Liver (tissue), 9 donors: ENCODE results near the gene ATXN7L1. TPM values are rescaled to one million over a fixed set of nuclear protein-coding genes. Genes with fewer than 3 reads are reported as not detected.

Experiments
- DNase-seq: peaks from one replicate; pipeline ENCODE4 v3.0.0-alpha.2; 2017; ENCODE audit warnings: low spot score
- H3K27ac ChIP-seq, 2 donors: one replicate each; pipeline ENCODE4 v1.7.0; 2013; ENCODE audit warnings: inconsistent platforms in 2 of 2, low read length in 2 of 2, control low read depth in 1 of 2, low read depth in 1 of 2, mild to moderate bottlenecking in 1 of 2
- H3K27me3 ChIP-seq, 4 donors: one replicate each; pipeline versions ENCODE4 v1.6.1 to v1.7.0; 2013; ENCODE audit warnings: low read length in 3 of 4, inconsistent platforms in 1 of 4, mild to moderate bottlenecking in 1 of 4, moderate library complexity in 1 of 4; ENCODE audit not compliant: control insufficient read depth in 4 of 4, insufficient read depth in 4 of 4
- H3K36me3 ChIP-seq, 4 donors: one replicate each; pipeline versions ENCODE4 v1.6.1 to v1.7.0; 2013; ENCODE audit warnings: low read length in 3 of 4, mild to moderate bottlenecking in 3 of 4, low read depth in 1 of 4, moderate library complexity in 1 of 4; ENCODE audit not compliant: control insufficient read depth in 4 of 4, insufficient read depth in 3 of 4
- H3K4me1 ChIP-seq, 4 donors: one replicate each; pipeline versions ENCODE4 v1.6.1 to v1.7.0; 2013; ENCODE audit warnings: low read length in 3 of 4, mild to moderate bottlenecking in 3 of 4, moderate library complexity in 1 of 4; ENCODE audit not compliant: control insufficient read depth in 4 of 4, insufficient read depth in 4 of 4
- H3K4me3 ChIP-seq, 3 donors: one replicate each; pipeline versions ENCODE4 v1.6.1 to v1.7.0; 2013; ENCODE audit warnings: low read length in 3 of 3, control low read depth in 1 of 3, low read depth in 1 of 3, mild to moderate bottlenecking in 1 of 3
- H3K9ac ChIP-seq, 2 donors: one replicate each; pipeline ENCODE4 v1.7.0; 2013; ENCODE audit warnings: low read length in 2 of 2, mild to moderate bottlenecking in 2 of 2, moderate library complexity in 2 of 2, control low read depth in 1 of 2, low read depth in 1 of 2
- H3K9me3 ChIP-seq, 4 donors: one replicate each; pipeline versions ENCODE4 v1.6.1 to v1.7.0; 2013; ENCODE audit warnings: low read length in 3 of 4; ENCODE audit not compliant: control insufficient read depth in 4 of 4
- HNF4A ChIP-seq, 2 donors: conservative IDR thresholded peaks; 2 replicates each; pipeline ENCODE4 v1.6.1; 2016; ENCODE audit warnings: antibody characterized with exemption in 2 of 2, mild to moderate bottlenecking in 2 of 2
- HNF4G ChIP-seq: IDR thresholded peaks from 2 replicates; pipeline ENCODE4 v1.6.1; 2016; ENCODE audit warnings: antibody characterized with exemption
- NR2F2 ChIP-seq: IDR thresholded peaks from 2 replicates; pipeline ENCODE4 v1.6.1; 2016; ENCODE audit warnings: antibody characterized with exemption
- RAD21 ChIP-seq, 2 donors: IDR thresholded peaks; 2 replicates each; pipeline ENCODE4 v1.6.1; 2016; ENCODE audit warnings: antibody characterized with exemption in 2 of 2, mild to moderate bottlenecking in 2 of 2
- RXRA ChIP-seq, 2 donors: IDR thresholded peaks; 2 replicates each; pipeline ENCODE4 v1.6.1; 2017 to 2018; ENCODE audit warnings: antibody characterized with exemption in 2 of 2, mild to moderate bottlenecking in 1 of 2
- SP1 ChIP-seq: IDR thresholded peaks from 2 replicates; pipeline ENCODE4 v1.6.1; 2018; ENCODE audit warnings: antibody characterized with exemption, mild to moderate bottlenecking
- YY1 ChIP-seq: IDR thresholded peaks from 2 replicates; pipeline ENCODE4 v1.6.1; 2016; ENCODE audit warnings: antibody characterized with exemption, mild to moderate bottlenecking
- WGBS: extraction: QIAGEN DNeasy Blood & Tissue Kit; methylation state at CpG from one replicate; pipeline ENCODE4 v1.1.7; 2013; 5-methylcytosine and 5-hydroxymethylcytosine counted together
- polyA plus RNA-seq, 2 donors: library from polyadenylated mRNA; stranded (reverse) in 1 of 2; unstranded in 1 of 2; fragments of 200-250 nt in 1 of 2; fragments of >200 nt in 1 of 2; fragmentation: Nextera tagmentation in 1 of 2; extraction: Ambion mirVana in 1 of 2; gene quantifications; one replicate each; pipeline versions ENCODE4 v1.2.1 to v1.2.3, GENCODE V29; 2013 to 2015
- total RNA-seq, 2 donors: library from RNA; depleted of rRNA; stranded (reverse); fragments of >200 nt; gene quantifications; one replicate each; pipeline ENCODE4 v1.2.3, GENCODE V29; 2014
- TF ChIP-seq, protein P1 (sequence below): IDR thresholded peaks from 2 replicates; pipeline ENCODE4 v1.6.1; 2016; ENCODE audit warnings: antibody characterized with exemption
- TF ChIP-seq, protein P2 (sequence below): IDR thresholded peaks from 2 replicates; pipeline ENCODE4 v1.6.1; 2016; ENCODE audit warnings: antibody characterized with exemption, mild to moderate bottlenecking
- donor health status: healthy.
- donor health status: healthy.
- donor health status: healthy.
- donor health status: healthy.
- donor health status: healthy.

ATXN7L1 gene
- total and polyA plus RNA-seq, 4 donors: 2.1 to 7.4 (median 5.3) TPM

DNA sequence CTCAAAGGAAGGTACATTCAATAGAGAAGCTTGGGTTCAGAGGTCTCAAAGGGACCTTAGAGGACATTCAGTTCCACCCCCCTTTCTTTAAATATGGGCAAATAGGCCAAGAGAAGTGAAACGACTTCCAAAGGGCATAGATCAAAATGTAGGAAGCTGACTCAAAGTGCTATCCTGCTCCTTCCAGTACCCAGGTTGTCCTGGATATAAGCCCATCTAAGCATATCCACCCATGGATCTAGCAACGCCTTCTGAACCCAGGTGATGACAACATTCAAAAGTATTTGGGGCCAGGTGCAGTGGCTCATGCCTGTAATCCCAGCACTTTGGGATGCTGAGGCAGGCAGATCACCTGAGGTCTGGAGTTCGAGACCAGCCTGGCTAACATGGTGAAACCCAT lies 5.3 kb downstream of the ATXN7L1 start:
- DNase-seq: no peak
- H3K9me3 ChIP-seq: no peaks in the 10 kb centered on the region
- H3K36me3 ChIP-seq: peaks cover 0 to 2% (median under 1%) of the 10 kb centered on the region in 4 donors
- no peaks in the 10 kb centered on the region for H3K27me3 ChIP-seq
- no peak overlapping the region for H3K27ac ChIP-seq
- TF ChIP-seq, protein P1, sequence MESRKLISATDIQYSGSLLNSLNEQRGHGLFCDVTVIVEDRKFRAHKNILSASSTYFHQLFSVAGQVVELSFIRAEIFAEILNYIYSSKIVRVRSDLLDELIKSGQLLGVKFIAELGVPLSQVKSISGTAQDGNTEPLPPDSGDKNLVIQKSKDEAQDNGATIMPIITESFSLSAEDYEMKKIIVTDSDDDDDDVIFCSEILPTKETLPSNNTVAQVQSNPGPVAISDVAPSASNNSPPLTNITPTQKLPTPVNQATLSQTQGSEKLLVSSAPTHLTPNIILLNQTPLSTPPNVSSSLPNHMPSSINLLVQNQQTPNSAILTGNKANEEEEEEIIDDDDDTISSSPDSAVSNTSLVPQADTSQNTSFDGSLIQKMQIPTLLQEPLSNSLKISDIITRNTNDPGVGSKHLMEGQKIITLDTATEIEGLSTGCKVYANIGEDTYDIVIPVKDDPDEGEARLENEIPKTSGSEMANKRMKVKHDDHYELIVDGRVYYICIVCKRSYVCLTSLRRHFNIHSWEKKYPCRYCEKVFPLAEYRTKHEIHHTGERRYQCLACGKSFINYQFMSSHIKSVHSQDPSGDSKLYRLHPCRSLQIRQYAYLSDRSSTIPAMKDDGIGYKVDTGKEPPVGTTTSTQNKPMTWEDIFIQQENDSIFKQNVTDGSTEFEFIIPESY: no peak
- TF ChIP-seq RAD21 (IDR thresholded peaks at IDR 0.05) (no peak), YY1 (no peak), RXRA (IDR thresholded peaks at IDR 0.05) (no peak)
- TF ChIP-seq, protein P2, sequence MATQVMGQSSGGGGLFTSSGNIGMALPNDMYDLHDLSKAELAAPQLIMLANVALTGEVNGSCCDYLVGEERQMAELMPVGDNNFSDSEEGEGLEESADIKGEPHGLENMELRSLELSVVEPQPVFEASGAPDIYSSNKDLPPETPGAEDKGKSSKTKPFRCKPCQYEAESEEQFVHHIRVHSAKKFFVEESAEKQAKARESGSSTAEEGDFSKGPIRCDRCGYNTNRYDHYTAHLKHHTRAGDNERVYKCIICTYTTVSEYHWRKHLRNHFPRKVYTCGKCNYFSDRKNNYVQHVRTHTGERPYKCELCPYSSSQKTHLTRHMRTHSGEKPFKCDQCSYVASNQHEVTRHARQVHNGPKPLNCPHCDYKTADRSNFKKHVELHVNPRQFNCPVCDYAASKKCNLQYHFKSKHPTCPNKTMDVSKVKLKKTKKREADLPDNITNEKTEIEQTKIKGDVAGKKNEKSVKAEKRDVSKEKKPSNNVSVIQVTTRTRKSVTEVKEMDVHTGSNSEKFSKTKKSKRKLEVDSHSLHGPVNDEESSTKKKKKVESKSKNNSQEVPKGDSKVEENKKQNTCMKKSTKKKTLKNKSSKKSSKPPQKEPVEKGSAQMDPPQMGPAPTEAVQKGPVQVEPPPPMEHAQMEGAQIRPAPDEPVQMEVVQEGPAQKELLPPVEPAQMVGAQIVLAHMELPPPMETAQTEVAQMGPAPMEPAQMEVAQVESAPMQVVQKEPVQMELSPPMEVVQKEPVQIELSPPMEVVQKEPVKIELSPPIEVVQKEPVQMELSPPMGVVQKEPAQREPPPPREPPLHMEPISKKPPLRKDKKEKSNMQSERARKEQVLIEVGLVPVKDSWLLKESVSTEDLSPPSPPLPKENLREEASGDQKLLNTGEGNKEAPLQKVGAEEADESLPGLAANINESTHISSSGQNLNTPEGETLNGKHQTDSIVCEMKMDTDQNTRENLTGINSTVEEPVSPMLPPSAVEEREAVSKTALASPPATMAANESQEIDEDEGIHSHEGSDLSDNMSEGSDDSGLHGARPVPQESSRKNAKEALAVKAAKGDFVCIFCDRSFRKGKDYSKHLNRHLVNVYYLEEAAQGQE: no peak
- no peak overlapping the region for H3K4me3 ChIP-seq
- H3K4me1 ChIP-seq: peaks cover 0 to 9% (median 5%) of the 10 kb centered on the region in 4 donors
- 67% methylated on average over 3 of the region's 3 CpGs for WGBS
- no peak overlapping the region for H3K9ac ChIP-seq

GRCh38 chr7:105866102-105866801 lies 10.1 kb downstream of the ATXN7L1 start:
- H3K4me1 ChIP-seq: peaks cover 0 to 4% (median 1%) of the 10 kb centered on the region in 4 donors
- WGBS: 65% methylated on average over 10 of the region's 10 CpGs

DNA sequence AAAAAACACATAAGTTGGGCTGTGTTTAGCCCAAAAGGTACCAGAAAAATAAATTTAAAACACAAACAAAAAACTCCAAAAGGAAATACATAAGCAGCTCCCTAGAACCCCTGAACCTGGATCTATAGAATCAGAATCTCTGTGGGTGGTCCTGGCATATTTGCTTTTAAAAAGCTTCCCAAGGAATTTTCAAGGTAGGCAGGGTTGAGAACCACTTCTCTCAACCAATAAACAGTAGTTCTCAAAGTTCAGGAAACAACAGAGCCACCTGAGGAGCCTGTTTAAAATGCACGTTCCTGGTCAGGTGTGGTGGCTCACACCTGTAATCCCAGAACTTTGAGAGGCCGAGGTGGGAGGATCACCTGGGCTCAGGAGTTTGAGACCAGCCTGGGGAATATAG lies 12.5 kb downstream of the ATXN7L1 start:
- Histone ChIP-seq H3K4me1 (peaks cover 0 to 4% (median 1%) of the 10 kb centered on the region in 4 donors), H3K36me3 (no peaks in the 10 kb centered on the region), H3K27ac (no peak overlapping the region), H3K9me3 (no peaks in the 10 kb centered on the region), H3K9ac (no peak overlapping the region), H3K4me3 (no peak overlapping the region), H3K27me3 (no peaks in the 10 kb centered on the region)
- no peak for DNase-seq
- TF ChIP-seq RXRA (IDR thresholded peaks at IDR 0.05) (no peak), SP1 (no peak), NR2F2 (no peak)
- 95% methylated on average over 2 of the region's 2 CpGs for WGBS

More at GRCh38 chr7:105866102-105866801, 10.1 kb downstream of the ATXN7L1 start:
- no peak for DNase-seq
- Histone ChIP-seq H3K27me3 (no peaks in the 10 kb centered on the region), H3K4me3 (no peak overlapping the region), H3K27ac (no peak overlapping the region), H3K36me3 (no peaks in the 10 kb centered on the region), H3K9me3 (no peaks in the 10 kb centered on the region), H3K9ac (no peak overlapping the region)
- TF ChIP-seq HNF4A (conservative IDR thresholded peaks at IDR 0.05) (peak in 1 of 2 donors; percentile 35), HNF4G (no peak)
